HS-5 (cell line): ENCODE results near the gene CLN5.
"Not testable (repeated sequence)": the region's sequence is repeated elsewhere in the genome, so short reads cannot be mapped to it uniquely, and the experiment has no call there.

Experiments
- DNase-seq: peaks from one replicate; pipeline ENCODE4 v3.0.0-alpha.2; 2012; ENCODE audit warnings: low read depth

CLN5 gene

GRCh38 chr13:76976490-76976889 is 15.4 kb upstream of the CLN5 start:
- no peak for DNase-seq

GRCh38 chr13:76976929-76977328 is 15.0 kb upstream of the CLN5 start:
- DNase-seq, result no peak

GRCh38 chr13:76980075-76980718 is 11.7 kb upstream of the CLN5 start:
- no peak for DNase-seq

GRCh38 chr13:76982061-76982460 is 9.8 kb upstream of the CLN5 start:
- no peak for DNase-seq

- DNase-seq, result no peak
These were observed 8.2 kb upstream of the CLN5 start for GRCh38 chr13:76983676-76984075.

GRCh38 chr13:76991432-76991795 is 467 bp upstream of the CLN5 start:
- DNase-seq, result no peak

- DNase-seq, result no peak
These were observed 694 bp downstream of the CLN5 start for GRCh38 chr13:76992548-76993001.

- DNase-seq, result no peak
These were observed 1.1 kb downstream of the CLN5 start for GRCh38 chr13:76993021-76993420.

- DNase-seq, result no peak
These were observed 1.6 kb downstream of the CLN5 start for GRCh38 chr13:76993473-76993872.

GRCh38 chr13:76994281-76994680 is 2.4 kb downstream of the CLN5 start:
- no peak for DNase-seq

GRCh38 chr13:77000475-77000874 is 8.6 kb downstream of the CLN5 start:
- no peak for DNase-seq

GRCh38 chr13:77001540-77001939 is 9.7 kb downstream of the CLN5 start:
- DNase-seq, result no peak

- DNase-seq, result no peak
These were observed 10.2 kb downstream of the CLN5 start for GRCh38 chr13:77001963-77002587.

- DNase-seq, result no peak
These were observed 10.8 kb downstream of the CLN5 start for GRCh38 chr13:77002590-77003190.

- DNase-seq, result not testable (repeated sequence)
These were observed 16.5 kb downstream of the CLN5 start for GRCh38 chr13:77008337-77008736.

- no peak for DNase-seq
These were observed 17.1 kb downstream of the CLN5 start for GRCh38 chr13:77009011-77009410.

GRCh38 chr13:77009719-77010118 is 17.8 kb downstream of the CLN5 start:
- not testable (repeated sequence) for DNase-seq

- DNase-seq, result no peak
These were observed 22.1 kb downstream of the CLN5 start for GRCh38 chr13:77013853-77014542.

- DNase-seq, result no peak
These were observed 23.2 kb downstream of the CLN5 start for GRCh38 chr13:77014906-77015685.

- no peak for DNase-seq
These were observed 24.5 kb downstream of the CLN5 start for GRCh38 chr13:77016251-77016812.

- no peak for DNase-seq
These were observed 25.2 kb downstream of the CLN5 start for GRCh38 chr13:77016888-77017623.
